ENCODE results near the gene HYOU1.
"Not testable (repeated sequence)": the region's sequence is repeated elsewhere in the genome, so short reads cannot be mapped to it uniquely, and the experiment has no call there.

Gene HYOU1, protein sequence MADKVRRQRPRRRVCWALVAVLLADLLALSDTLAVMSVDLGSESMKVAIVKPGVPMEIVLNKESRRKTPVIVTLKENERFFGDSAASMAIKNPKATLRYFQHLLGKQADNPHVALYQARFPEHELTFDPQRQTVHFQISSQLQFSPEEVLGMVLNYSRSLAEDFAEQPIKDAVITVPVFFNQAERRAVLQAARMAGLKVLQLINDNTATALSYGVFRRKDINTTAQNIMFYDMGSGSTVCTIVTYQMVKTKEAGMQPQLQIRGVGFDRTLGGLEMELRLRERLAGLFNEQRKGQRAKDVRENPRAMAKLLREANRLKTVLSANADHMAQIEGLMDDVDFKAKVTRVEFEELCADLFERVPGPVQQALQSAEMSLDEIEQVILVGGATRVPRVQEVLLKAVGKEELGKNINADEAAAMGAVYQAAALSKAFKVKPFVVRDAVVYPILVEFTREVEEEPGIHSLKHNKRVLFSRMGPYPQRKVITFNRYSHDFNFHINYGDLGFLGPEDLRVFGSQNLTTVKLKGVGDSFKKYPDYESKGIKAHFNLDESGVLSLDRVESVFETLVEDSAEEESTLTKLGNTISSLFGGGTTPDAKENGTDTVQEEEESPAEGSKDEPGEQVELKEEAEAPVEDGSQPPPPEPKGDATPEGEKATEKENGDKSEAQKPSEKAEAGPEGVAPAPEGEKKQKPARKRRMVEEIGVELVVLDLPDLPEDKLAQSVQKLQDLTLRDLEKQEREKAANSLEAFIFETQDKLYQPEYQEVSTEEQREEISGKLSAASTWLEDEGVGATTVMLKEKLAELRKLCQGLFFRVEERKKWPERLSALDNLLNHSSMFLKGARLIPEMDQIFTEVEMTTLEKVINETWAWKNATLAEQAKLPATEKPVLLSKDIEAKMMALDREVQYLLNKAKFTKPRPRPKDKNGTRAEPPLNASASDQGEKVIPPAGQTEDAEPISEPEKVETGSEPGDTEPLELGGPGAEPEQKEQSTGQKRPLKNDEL

DNA sequence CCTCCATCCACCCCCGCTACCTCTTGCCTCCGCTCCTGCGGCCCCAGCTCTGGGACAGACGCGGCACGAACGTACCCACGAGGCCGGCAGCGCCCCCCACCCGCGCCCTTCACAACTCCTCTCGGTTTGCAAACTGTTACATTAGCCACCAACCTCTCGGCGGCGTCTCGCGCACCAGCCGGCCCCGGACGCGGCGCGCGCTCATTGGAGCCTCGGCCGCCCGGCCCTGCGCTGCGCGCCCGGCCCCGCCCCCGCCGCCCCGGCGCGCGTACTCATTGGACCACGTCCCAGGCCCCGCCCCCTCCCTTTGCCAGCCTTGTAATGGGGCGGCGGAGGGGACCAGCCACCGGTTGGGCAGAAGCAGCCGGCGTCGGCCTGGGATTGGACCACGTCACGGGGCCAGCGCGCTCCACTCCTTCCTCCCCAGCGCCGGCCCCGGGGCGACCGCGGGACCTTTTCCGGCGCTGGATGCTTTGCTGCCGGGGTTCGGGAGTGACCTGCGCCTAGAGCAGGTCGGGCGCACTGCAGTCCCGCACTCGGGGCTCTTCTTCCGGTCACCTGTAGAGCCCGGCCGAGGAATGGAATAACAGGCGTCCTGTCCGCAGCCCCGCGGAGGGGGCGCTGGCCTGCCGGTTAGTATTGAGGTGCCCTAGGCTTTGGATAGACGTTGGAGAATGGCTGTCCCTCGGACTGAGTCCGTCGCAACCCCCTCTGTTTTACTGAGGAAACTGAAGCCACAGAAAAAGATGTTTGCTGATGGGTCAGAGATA is at the start of gene HYOU1:
HYOU1 (minus strand) TSS at position 206 of the 770 bp plus-strand sequence. CDS start 1,045 bp downstream, outside the sequence.
- DNase-seq (ENCODE audit: extremely low read depth, low read depth), result peak; percentile 65
- H3K4me3 ChIP-seq (replicated peaks; ENCODE audit: low read depth, low read length), result peak within 1 kb of the TSS; percentile 88
- TF ChIP-seq, protein P1, sequence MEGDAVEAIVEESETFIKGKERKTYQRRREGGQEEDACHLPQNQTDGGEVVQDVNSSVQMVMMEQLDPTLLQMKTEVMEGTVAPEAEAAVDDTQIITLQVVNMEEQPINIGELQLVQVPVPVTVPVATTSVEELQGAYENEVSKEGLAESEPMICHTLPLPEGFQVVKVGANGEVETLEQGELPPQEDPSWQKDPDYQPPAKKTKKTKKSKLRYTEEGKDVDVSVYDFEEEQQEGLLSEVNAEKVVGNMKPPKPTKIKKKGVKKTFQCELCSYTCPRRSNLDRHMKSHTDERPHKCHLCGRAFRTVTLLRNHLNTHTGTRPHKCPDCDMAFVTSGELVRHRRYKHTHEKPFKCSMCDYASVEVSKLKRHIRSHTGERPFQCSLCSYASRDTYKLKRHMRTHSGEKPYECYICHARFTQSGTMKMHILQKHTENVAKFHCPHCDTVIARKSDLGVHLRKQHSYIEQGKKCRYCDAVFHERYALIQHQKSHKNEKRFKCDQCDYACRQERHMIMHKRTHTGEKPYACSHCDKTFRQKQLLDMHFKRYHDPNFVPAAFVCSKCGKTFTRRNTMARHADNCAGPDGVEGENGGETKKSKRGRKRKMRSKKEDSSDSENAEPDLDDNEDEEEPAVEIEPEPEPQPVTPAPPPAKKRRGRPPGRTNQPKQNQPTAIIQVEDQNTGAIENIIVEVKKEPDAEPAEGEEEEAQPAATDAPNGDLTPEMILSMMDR (IDR thresholded peaks at IDR 0.05; ENCODE audit: low read depth, low read length, missing control alignments), result peak; percentile 17

DNA sequence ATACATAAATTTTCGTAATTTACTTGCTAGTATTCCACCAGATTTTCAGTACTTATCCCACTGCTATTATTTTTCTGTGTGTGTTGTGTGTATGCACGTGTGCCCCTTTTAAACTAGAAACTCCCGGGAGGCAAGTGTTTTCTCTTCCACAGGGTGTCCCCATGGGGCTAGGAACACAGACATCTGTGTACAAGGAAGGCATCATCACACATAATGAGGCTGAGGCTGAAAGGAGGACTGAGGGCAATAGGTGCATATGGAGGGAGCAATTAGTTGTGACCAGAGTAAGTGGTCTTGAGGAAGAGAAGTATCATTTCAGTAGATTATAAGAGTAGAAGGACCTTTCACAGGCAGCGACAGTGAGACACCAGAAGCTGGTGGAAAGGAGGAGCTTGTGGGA is 46.8 kb upstream of the HYOU1 start:
- TF ChIP-seq, protein P1 (IDR thresholded peaks at IDR 0.05; ENCODE audit: low read depth, low read length, missing control alignments), result no peak
- H3K4me3 ChIP-seq (replicated peaks; ENCODE audit: low read depth, low read length), result no peak overlapping the region
- no peak for DNase-seq (ENCODE audit: extremely low read depth, low read depth)

DNA sequence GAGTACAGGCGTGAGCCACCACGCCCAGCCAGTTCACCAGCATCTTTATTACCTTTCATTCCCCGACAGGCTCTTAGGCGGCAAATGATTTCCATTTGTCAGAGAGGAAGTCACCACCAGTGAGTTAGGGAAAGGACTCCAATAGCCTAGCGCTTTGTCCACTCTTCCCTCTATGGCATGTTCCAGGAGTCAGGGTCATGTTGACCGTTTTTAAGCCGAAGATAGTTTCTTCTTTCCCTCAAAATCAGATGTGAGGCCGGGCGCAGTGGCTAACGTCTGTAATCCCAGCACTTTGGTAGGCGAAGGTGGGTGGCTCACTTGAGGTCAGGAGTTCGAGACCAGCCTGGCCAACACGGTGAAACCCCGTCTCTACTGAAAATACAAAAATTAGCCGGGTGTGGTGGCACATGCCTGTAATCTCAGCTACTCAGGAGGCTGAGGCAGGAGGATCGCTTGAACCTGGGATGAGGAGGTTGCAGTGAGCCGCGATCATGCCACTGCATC is 46.2 kb upstream of the HYOU1 start:
- H3K4me3 ChIP-seq (replicated peaks; ENCODE audit: low read depth, low read length), result peak overlapping the region; percentile 91

DNA sequence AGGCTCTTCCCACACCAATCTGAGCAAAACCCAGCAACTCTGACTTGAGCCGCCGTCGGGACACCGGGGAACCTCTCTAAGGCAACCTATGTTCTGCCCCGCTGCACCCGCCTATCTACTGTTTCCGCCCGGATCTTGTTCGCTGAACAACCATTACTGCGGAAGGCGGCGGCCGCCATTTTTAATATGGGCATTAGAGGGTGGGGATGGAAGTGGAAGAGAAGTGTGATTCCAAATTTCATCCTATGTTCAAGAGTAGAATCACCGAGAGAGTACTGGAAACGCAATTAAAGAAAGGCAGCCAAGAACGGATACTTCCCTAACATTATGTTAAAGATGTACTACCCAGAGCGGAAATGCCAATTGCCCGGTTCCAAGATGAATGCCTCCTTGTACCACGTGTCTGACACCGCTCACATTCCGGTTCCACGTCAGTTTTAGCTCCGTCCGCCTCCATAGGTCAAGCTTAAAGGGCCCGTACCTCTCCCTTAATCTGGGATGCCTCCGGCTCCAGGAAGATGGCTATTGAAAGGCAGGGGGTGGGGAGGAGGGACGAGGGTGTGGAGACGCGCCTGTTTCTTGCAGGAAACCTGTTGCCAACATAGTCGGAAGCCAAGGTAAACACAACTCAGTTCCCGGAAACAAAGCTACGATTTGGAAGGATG is 44.9 kb upstream of the HYOU1 start, which contains the start of gene DPAGT1:
DPAGT1 (minus strand) TSS at position 95 of the 665 bp plus-strand sequence. CDS start 198 bp downstream, outside the sequence.
- TF ChIP-seq, protein P1 (IDR thresholded peaks at IDR 0.05; ENCODE audit: low read depth, low read length, missing control alignments), result no peak
- peak within 1 kb of the TSS; percentile 91 for H3K4me3 ChIP-seq (replicated peaks; ENCODE audit: low read depth, low read length)
- peak; percentile 96 for DNase-seq (ENCODE audit: extremely low read depth, low read depth)

More for the DNA sequence above, 46.2 kb upstream of the HYOU1 start:
- DNase-seq (ENCODE audit: extremely low read depth, low read depth), result not testable (repeated sequence)

DNA sequence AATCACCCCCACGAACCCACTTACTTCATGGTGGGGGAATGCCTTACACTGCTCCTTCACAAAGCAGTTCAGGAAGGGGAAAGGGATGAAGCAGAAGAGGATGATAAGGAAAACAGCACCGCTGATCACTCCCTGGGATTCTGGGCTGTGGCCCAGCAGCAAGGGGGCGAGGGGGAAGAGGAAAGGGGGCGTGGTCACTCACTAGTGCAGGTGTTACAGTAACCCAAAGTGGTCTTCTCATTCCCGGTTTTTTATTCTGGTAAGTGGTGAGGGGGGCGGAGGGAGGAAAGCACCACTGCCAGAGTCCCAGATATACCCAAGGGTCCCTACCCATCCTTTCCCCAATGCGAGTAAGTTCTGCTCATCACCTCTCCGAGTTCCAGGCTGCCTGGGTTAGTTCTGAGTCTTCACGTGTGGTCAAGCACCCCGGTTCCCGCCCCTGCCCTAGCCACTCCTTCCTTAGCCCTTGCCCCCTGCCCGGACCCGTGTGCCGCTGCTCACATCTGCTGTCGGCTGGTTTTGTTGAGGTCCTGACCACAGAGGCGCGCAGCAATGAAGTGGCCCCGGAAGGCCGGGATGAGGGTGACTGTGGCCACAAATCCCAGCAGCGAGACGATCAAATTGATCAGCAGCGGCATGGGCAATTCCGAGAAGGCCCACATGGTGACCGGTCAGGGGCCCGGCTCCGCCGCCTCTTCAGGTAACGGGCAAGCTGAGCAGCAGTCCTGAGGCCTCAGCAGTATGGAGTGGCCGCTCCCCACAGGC is 44.2 kb upstream of the HYOU1 start:
- H3K4me3 ChIP-seq (replicated peaks; ENCODE audit: low read depth, low read length), result peak overlapping the region; percentile 91
- TF ChIP-seq, protein P1 (IDR thresholded peaks at IDR 0.05; ENCODE audit: low read depth, low read length, missing control alignments), result no peak
- DNase-seq (ENCODE audit: extremely low read depth, low read depth), result no peak
